Gastrocnemius medialis (tissue), 4 donors: Measurements from ENCODE around the gene PGAP2. TPM values are rescaled to one million over a fixed set of nuclear protein-coding genes. Genes with fewer than 3 reads are reported as not detected.

ENCODE experiments used
- ATAC-seq, 2 donors: fragments of 150-250 bp; one replicate each; pipeline ENCODE4 v1.9.1; 2016
- DNase-seq, 2 donors: peaks; one replicate each; pipeline ENCODE4 v3.0.0-alpha.2; 2019
- H3K27ac ChIP-seq, 4 donors: fragments of 200-600 bp; sonication (generic); 1 replicate in 1 of 4; 2 replicates in 3 of 4; pipeline ENCODE4 v1.5.1; 2016 to 2018; ENCODE audit warnings: mild to moderate bottlenecking in 2 of 4, moderate library complexity in 1 of 4
- H3K27me3 ChIP-seq, 3 donors: fragments of 200-600 bp; sonication (generic) in 2 of 3; 1 replicate in 1 of 3; 2 replicates in 2 of 3; pipeline versions ENCODE4 v1.5.1 to v1.6.0; 2016 to 2019; ENCODE audit warnings: mild to moderate bottlenecking in 1 of 3, moderate library complexity in 1 of 3
- H3K36me3 ChIP-seq, 2 donors: fragments of 200-600 bp; sonication (generic) in 1 of 2; one replicate each; pipeline ENCODE4 v1.5.1; 2017 to 2018
- H3K4me1 ChIP-seq, 2 donors: fragments of 200-600 bp; sonication (generic) in 1 of 2; one replicate each; pipeline ENCODE4 v1.5.1; 2016 to 2017; ENCODE audit warnings: mild to moderate bottlenecking in 2 of 2
- H3K4me3 ChIP-seq, 4 donors: fragments of 200-600 bp; sonication (generic) in 3 of 4; 1 replicate in 1 of 4; 2 replicates in 3 of 4; pipeline ENCODE4 v1.5.1; 2016 to 2019; ENCODE audit warnings: mild to moderate bottlenecking in 2 of 4
- H3K9me3 ChIP-seq, 3 donors: fragments of 200-600 bp; sonication (generic) in 2 of 3; 1 replicate in 1 of 3; 2 replicates in 2 of 3; pipeline ENCODE4 v1.5.1; 2016 to 2019
- POLR2A ChIP-seq, 2 donors: fragments of 450-650 bp; IDR thresholded peaks; one replicate each; pipeline ENCODE4 v1.6.1; 2017; ENCODE audit warnings: antibody characterized with exemption in 2 of 2, mild to moderate bottlenecking in 2 of 2, moderate library complexity in 2 of 2
- in situ Hi-C, 4 donors: fragments of 200-750 bp; cut with MboI; loops; one replicate each; pipeline versions ENCODE4 v1.15.0 to v1.8.0; 2017; ENCODE audit warnings: low sequenced_read_pairs in 4 of 4
- intact Hi-C: fragments of 100-400 bp; cut with DNase I; formaldehyde crosslinking; loops from one replicate; pipeline ENCODE4 v1.15.1; 2023; ENCODE audit warnings: low total_unique reads
- total RNA-seq, 4 donors: library from RNA; depleted of rRNA; stranded (reverse); fragments of >200 nt; gene quantifications; one replicate each; pipeline versions ENCODE4 v1.1.0 to v1.2.3, GENCODE V29; 2016
- TF ChIP-seq, protein P1 (sequence below), 5 experiments: fragments of 450-650 bp in 3 of 5; fragments of 200-600 bp in 2 of 5; sonication (generic) in 2 of 5; IDR thresholded peaks in 4 of 5; conservative IDR thresholded peaks in 1 of 5; 1 replicate in 4 of 5; 2 replicates in 1 of 5; pipeline ENCODE4 v1.5.1; 2016 to 2019; ENCODE audit warnings: antibody characterized with exemption in 5 of 5, mild to moderate bottlenecking in 3 of 5, moderate library complexity in 3 of 5

Gene PGAP2
- total RNA-seq, 4 donors from 2014 or later: 4.6 to 8.0 (median 6.5) TPM

DNA sequence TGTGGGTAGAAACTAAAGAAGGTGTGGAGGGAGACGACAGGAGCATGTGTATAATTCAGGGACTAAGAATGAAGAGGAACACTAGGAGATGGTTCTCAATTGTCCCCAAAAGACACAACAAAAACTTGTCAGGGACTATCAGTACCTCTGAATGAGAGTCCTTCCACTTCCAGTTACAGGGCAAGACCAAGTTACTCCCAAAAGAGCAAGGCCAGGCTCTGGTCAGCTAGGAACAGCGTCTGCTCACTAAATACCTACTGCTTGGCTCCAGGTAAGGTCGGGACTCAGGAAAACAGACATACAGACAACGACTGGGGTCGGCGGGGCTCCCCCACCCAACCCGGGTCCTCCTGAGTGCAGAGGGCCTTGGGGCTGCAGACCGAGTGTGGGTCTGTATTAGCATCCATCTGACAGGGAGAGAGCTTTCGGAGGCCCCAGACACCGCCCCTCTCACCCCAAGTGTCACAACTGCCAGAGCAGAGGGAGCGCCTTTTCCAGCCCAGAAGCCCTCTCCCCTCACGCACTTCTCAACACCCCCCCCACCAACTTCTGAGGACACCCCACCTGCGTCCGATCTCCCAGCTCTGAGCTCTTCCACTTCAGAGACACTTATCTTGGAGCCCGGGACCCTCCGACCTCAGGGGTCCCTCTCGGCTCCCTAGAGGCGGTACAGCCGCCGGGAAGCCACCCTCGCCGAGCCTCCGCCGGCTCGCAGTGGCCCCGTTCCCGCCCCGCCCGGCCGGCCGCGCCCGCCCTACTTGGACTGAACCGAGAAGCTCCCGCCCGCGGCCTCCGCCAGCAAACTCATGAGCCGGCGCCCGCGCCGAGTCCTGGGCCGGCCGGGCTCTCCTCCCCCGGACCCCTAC, 31.9 kb downstream of the PGAP2 start:
- in situ Hi-C loops (loop anchor here in 3 of 4 donors (25.0 kb wide), 2 partner anchors 378 to 772 kb away; partner anchors contain the start of gene TRIM68 (in 1 of the 3)), intact Hi-C loops (loop anchor here (10.0 kb wide), 1 partner anchor 385 kb away; no protein-coding TSS in a partner anchor)
- TF ChIP-seq POLR2A (IDR thresholded peaks at IDR 0.05): peak in 1 of 2 donors; percentile 42
- TF ChIP-seq, protein P1, sequence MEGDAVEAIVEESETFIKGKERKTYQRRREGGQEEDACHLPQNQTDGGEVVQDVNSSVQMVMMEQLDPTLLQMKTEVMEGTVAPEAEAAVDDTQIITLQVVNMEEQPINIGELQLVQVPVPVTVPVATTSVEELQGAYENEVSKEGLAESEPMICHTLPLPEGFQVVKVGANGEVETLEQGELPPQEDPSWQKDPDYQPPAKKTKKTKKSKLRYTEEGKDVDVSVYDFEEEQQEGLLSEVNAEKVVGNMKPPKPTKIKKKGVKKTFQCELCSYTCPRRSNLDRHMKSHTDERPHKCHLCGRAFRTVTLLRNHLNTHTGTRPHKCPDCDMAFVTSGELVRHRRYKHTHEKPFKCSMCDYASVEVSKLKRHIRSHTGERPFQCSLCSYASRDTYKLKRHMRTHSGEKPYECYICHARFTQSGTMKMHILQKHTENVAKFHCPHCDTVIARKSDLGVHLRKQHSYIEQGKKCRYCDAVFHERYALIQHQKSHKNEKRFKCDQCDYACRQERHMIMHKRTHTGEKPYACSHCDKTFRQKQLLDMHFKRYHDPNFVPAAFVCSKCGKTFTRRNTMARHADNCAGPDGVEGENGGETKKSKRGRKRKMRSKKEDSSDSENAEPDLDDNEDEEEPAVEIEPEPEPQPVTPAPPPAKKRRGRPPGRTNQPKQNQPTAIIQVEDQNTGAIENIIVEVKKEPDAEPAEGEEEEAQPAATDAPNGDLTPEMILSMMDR (IDR thresholded peaks at IDR 0.05 in 4 of 5, conservative IDR thresholded peaks at IDR 0.05 in 1 of 5): no peak
- no peak for DNase-seq
- Histone ChIP-seq H3K27me3 (no peaks in the 10 kb centered on the region), H3K36me3 (no peaks in the 10 kb centered on the region), H3K4me1 (peaks cover 15 to 19% of the 10 kb centered on the region in 2 donors), H3K27ac (peak overlapping the region; percentile 94 to 99 (median 97)), H3K9me3 (no peaks in the 10 kb centered on the region), H3K4me3 (peak overlapping the region; percentile 79 to 91 (median 86))
- peak; percentile 49 to 58 for ATAC-seq

DNA sequence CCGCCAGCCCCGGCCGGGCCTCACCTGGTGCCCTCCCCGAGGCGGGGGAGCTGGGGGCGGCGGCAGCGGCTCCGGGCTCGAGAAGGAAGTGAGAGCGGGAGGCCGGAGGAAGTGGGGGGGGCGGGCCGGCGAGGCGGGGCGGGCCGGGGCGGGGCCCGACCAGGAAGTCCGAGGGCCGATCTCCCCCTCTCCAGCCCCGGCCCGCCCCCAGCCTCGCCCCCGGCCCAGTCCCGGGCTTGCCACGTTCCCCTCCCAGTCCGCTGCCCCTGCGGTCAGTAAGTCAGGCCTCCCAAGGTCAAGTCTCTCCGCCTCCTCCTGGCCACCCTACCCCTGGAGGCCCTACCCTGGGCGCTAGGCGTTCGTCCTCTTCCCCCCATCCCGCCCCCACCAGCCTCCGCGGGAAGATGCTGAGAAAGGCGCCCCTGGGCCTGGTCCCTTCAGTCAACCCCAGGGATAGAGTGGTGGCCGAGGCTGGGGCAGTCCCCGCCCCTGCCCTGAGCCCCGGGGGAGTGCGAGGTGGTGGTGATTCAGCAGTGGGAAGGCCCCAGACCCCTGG, 32.6 kb downstream of the PGAP2 start, which contains the start of gene RHOG:
Gene RHOG (minus strand): TSS at position 90 of the 556 bp plus-strand sequence. CDS start 12,821 bp downstream, outside the sequence.
- DNase-seq (peak; percentile 71 to 76), ATAC-seq (peak; percentile 78 to 79)
- Histone ChIP-seq H3K4me1 (peaks cover 10 to 19% of the 10 kb centered on the region in 2 donors), H3K27ac (peak within 1 kb of the TSS; percentile 94 to 99 (median 97)), H3K4me3 (peak within 1 kb of the TSS; percentile 79 to 91 (median 86)), H3K36me3 (no peaks in the 10 kb centered on the region), H3K27me3 (no peaks in the 10 kb centered on the region), H3K9me3 (no peaks in the 10 kb centered on the region)
- in situ Hi-C loops (loop anchor here in 3 of 4 donors (25.0 kb wide), 2 partner anchors 379 to 771 kb away; partner anchors contain the start of gene TRIM68 (in 1 of the 3)), intact Hi-C loops (loop anchor here (1.0 to 10.0 kb wide), 2 partner anchors 44 to 386 kb away; partner anchors contain the start of gene NUP98)
- TF ChIP-seq POLR2A (IDR thresholded peaks at IDR 0.05): peak in 1 of 2 donors; percentile 53
- TF ChIP-seq, protein P1 (IDR thresholded peaks at IDR 0.05 in 4 of 5, conservative IDR thresholded peaks at IDR 0.05 in 1 of 5): no peak

DNA sequence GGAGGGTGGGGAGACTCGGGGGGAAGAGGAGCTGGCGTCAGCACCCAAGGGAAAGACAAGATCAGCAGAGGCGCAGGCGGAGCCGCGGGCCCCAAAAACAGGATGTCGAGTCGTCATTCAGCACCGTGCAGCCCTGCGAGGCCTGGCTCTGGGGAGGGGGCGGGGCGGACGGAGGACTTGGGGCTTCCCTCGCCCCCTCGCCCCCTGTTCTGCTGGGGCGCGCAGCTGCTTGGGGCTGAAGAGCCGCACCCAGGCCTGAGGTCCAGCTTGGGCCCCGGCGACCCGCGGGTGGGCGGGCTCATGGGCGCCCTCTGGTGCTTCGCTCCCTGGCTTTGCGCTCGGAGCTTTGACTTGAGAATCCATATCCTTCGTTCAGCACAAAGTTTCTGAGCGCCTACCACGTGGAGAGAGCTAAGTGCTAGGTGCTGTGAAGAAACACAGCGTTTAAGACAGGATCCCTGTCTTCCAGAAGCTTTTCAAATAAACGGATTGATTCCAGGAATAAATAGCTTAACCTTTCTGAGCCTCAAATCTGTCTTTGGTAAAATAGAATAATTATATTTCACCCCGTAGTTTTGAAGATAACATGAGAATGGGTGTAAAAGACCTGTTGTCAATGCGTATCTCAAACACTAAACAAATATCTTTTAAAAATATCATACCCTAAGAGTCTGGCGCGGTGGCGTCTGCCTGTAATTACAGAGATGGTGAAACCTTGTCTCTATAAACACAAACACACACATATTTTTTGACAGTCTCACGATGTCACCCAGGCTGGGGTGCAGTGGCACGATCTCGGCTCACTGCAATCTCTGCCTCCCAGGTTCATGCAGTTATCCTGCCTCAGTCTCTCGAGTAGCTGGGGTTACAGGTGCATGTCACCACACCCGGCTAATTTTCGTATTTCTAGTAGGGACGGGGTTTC, 33.3 kb downstream of the PGAP2 start:
- no peaks in the 10 kb centered on the region for H3K9me3 ChIP-seq
- peak; percentile 82 to 83 for ATAC-seq
- H3K4me3 ChIP-seq: peak overlapping the region; percentile 79 to 91 (median 86)

More for the DNA sequence above, 33.3 kb downstream of the PGAP2 start:
- in situ Hi-C loops: loop anchor here in 3 of 4 donors (25.0 kb wide), 2 partner anchors 379 to 771 kb away; partner anchors contain the start of gene TRIM68 (in 1 of the 3)
- TF ChIP-seq, protein P1 (IDR thresholded peaks at IDR 0.05 in 4 of 5, conservative IDR thresholded peaks at IDR 0.05 in 1 of 5): peak; percentile 67 to 89 (median 75)
- peak in 1 of 2 donors; percentile 67 for TF ChIP-seq POLR2A (IDR thresholded peaks at IDR 0.05)
- H3K36me3 ChIP-seq: no peaks in the 10 kb centered on the region
- H3K27ac ChIP-seq: peak overlapping the region; percentile 94 to 99 (median 97)
- H3K4me1 ChIP-seq: peaks cover 10 to 19% of the 10 kb centered on the region in 2 donors
- intact Hi-C loops: loop anchor here (1.0 to 10.0 kb wide), 2 partner anchors 44 to 387 kb away; partner anchors contain the start of gene NUP98
- peak; percentile 68 to 85 for DNase-seq
- H3K27me3 ChIP-seq: no peaks in the 10 kb centered on the region
